Epithelial cell of proximal tubule (primary cell): Measurements from ENCODE around the gene HSPA4. TPM values are rescaled to one million over a fixed set of nuclear protein-coding genes. Genes with fewer than 3 reads are reported as not detected.

Experiments
- DNase-seq: peaks from one replicate; pipeline ENCODE4 v3.0.0-alpha.2; 2011; ENCODE audit warnings: low read depth
- H3K4me3 ChIP-seq: 2 replicates; pipeline ENCODE4 v1.5.1; 2011; ENCODE audit warnings: low read depth, mild to moderate bottlenecking, low read length
- total RNA-seq: library from RNA; depleted of rRNA; stranded (reverse); fragments of >200 nt; gene quantifications from 2 replicates; pipeline ENCODE4 v1.2.3, GENCODE V29; 2015
- TF ChIP-seq, protein P1 (sequence below): conservative IDR thresholded peaks from 2 replicates; pipeline ENCODE4 v1.5.1; 2012; ENCODE audit warnings: low read depth, mild to moderate bottlenecking, low read length

The HSPA4 gene
- total RNA-seq, 1 donor from 2014 or later, result 105 TPM

DNA sequence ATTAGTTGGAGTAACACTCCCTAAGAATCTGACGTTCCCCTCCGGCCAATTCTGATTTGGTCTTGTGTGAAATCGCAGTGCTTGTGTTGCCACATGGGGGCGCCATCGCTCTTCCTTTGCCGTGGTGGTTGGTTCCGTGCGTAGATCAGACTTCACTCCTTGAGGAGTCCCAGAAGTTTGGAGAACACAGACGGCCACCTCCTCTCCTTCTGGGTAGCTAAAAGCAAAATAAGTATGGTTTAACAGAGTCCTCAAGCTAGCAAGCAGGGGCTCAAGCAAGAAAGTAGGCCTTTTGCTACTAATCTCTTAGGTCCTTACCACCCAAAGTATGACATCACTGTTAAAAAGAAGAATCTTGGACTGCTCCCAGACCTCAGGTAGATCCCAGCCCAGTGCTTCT, 59.5 kb downstream of the HSPA4 start:
- no peak overlapping the region for H3K4me3 ChIP-seq
- DNase-seq, result peak; percentile 30
- TF ChIP-seq, protein P1, sequence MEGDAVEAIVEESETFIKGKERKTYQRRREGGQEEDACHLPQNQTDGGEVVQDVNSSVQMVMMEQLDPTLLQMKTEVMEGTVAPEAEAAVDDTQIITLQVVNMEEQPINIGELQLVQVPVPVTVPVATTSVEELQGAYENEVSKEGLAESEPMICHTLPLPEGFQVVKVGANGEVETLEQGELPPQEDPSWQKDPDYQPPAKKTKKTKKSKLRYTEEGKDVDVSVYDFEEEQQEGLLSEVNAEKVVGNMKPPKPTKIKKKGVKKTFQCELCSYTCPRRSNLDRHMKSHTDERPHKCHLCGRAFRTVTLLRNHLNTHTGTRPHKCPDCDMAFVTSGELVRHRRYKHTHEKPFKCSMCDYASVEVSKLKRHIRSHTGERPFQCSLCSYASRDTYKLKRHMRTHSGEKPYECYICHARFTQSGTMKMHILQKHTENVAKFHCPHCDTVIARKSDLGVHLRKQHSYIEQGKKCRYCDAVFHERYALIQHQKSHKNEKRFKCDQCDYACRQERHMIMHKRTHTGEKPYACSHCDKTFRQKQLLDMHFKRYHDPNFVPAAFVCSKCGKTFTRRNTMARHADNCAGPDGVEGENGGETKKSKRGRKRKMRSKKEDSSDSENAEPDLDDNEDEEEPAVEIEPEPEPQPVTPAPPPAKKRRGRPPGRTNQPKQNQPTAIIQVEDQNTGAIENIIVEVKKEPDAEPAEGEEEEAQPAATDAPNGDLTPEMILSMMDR, result peak; percentile 95

DNA sequence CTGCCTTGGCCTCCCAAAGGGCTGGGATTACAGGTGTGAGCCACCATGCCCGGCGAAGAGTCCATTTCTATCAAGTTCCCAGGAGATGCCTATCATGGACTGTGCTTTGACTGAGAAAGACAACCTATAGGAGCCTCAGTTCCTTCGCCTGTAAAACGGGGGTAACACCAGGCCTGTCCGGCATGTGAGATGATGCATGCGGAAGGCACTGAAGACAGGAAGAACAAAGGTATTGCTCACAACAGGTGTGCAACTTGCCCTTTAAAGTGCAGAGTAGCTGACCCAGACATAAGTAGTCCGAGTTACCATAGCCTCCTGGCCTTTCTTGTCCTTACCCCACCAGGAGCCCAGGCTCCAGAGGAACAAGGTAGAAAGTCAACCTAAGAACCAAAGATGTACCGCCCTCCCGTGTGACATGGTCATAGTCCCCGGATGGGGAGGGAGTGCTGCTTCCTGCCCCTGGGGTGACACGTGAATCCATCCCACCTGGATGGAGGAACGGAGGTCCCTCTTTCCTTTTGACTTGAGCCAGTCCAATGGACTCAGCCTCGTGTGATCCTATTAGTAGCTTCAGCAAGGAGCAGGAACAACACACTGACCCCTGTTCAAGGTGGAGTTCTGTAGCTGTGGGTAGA, 60.3 kb downstream of the HSPA4 start:
- H3K4me3 ChIP-seq, result no peak overlapping the region
- no peak for DNase-seq
- TF ChIP-seq, protein P1, result no peak

DNA sequence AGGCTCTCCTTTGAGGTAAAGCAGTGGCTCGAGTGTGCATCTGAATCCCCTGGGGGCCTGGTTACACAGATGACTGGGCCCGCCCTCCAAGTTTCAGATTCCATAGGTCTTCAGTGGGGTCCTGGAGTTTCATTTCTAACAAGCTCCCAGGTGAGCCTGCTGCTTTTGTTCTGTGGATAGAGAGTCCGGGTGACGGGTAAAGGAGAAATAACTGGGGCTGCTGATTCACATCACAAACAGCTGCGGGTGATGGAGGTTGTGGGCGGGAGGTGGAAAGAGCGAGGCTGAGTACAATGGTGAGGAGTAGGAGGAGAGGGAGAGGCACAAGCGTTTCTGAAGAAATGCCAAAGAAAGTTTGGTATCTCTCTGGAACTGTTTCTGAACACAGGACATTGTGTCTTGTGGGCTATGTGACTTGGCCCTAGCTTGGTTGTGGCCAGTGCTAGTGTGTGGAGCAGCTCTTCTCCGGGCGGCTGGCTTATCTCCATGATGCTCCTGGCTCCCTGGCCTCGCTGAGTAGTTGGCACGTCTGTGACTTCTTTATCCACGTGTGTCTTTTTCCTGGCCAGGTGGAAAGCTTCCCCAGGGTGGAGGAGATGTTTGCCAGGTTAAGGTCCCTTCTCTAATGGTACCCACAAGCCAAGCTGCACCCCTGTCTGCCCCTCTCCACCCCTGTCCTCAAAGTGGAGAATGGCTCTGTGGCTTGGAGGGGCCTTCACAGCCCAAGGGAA, 61.7 kb downstream of the HSPA4 start:
- DNase-seq, result no peak
- no peak overlapping the region for H3K4me3 ChIP-seq
- TF ChIP-seq, protein P1, result no peak

DNA sequence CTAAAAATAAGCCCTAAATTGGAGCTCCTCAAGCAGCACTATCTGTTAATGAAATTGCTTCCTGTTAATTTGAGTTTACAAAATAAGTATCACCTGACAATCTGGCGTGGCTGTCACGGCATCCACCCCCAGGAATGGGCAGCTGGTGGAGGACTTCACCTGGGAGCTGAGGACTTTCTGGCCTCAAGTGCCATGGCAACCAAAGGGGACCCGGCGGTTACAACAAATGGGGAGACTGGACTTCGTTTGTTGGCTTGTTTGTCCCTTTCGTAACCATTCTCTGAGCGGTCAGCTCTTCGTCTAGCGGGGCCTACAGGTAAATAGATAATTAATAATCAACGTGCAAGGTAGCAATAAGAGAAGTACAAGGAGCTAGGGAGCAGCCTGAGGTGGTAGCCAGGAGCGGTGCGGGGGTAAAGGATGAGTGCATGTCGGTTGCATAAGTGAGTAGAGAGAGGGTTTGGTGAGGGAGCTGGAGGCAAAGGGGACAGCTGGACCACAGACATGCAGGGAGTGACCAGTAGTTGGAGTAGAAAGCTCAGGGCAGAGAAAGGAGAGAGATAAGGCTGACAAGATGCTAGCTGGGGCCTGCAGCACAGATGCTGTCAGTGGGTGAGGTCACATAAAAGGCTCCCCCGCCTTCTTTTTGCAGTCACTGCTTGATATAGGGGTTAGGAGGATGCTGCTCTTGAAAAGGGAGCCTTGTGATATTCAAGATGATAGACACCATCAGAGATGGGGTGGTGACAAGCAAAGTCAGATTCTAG, 62.5 kb downstream of the HSPA4 start:
- TF ChIP-seq, protein P1, result no peak
- DNase-seq, result no peak

DNA sequence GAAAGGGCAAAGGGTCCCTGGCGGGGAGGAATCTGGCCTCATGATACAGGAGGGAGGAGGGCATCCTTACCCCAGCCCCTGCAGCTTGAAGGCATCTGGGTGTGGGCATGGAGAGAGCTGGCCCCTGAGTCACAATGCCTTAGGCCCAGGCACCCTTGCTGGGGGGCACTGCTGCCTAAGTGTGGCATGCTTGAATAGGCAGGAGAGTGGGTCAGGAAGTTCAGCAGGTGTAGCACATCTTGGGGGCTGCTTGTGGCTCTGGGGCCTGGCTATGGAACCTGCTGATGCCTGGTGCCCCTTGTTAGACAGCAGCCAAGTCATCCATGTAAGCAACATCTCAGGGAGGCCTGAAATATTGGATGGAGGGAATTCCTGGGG, 63.1 kb downstream of the HSPA4 start:
- no peak for DNase-seq
- TF ChIP-seq, protein P1, result no peak
- H3K4me3 ChIP-seq, result no peak overlapping the region

More for the DNA sequence above, 62.5 kb downstream of the HSPA4 start:
- H3K4me3 ChIP-seq, result no peak overlapping the region

DNA sequence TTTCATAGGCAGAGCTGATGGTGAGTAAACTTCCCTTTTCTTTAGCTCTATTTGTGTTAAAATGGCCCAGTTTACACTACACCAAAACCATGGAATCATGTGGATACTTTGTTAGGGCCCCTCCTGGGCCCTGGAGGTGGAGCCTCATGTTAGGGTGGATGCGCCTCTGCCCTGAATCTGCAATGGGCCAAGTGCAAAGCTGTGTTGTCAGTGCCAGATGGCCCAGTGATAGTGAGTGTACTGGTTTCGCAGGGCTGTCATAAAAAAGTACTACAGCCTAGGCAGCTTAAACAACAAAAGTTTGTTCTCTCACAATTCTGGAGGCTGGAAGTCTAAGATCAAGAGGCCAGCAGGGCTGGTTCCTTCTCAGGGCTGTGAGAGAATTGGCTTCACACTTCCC, 64.8 kb downstream of the HSPA4 start:
- no peak overlapping the region for H3K4me3 ChIP-seq
- DNase-seq, result no peak
- TF ChIP-seq, protein P1, result no peak
